Measurements from ENCODE around the gene TMEM156. TPM values are rescaled to one million over a fixed set of nuclear protein-coding genes. Genes with fewer than 3 reads are reported as not detected.

Gene TMEM156
- total RNA-seq, 1 donor from 2014 or later, result 29.5 TPM

GRCh38 chr4:38985410-38986100 is 46.7 kb downstream of the TMEM156 start:
- no peak for DNase-seq
- intact Hi-C loops (cut with micrococcal nuclease), result loop anchor here (2.0 to 5.0 kb wide), 2 partner anchors 47 to 59 kb away; partner anchors contain the start of gene TMEM156
- Mint-ChIP-seq H3K27ac (peak overlapping the region; percentile 90), H3K4me1 (peaks cover 57% of the 10 kb centered on the region), H3K27me3 (no peaks in the 10 kb centered on the region), H3K4me3 (peak overlapping the region; percentile 68), H3K36me3 (ENCODE audit: low read depth) (peaks cover 71% of the 10 kb centered on the region), H3K9me3 (no peaks in the 10 kb centered on the region)
- ATAC-seq (ENCODE audit: low read depth), result peak; percentile 61
- TF ChIP-seq, protein P1, sequence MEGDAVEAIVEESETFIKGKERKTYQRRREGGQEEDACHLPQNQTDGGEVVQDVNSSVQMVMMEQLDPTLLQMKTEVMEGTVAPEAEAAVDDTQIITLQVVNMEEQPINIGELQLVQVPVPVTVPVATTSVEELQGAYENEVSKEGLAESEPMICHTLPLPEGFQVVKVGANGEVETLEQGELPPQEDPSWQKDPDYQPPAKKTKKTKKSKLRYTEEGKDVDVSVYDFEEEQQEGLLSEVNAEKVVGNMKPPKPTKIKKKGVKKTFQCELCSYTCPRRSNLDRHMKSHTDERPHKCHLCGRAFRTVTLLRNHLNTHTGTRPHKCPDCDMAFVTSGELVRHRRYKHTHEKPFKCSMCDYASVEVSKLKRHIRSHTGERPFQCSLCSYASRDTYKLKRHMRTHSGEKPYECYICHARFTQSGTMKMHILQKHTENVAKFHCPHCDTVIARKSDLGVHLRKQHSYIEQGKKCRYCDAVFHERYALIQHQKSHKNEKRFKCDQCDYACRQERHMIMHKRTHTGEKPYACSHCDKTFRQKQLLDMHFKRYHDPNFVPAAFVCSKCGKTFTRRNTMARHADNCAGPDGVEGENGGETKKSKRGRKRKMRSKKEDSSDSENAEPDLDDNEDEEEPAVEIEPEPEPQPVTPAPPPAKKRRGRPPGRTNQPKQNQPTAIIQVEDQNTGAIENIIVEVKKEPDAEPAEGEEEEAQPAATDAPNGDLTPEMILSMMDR (IDR thresholded peaks at IDR 0.05), result no peak
- POLR2A ChIA-PET, result interaction anchor here (0.6 to 6.0 kb wide), 11 partner anchors 11 to 181 kb away, joined by 3 to 73 read pairs (median 4); partner anchors contain the start of gene TMEM156
- CTCF ChIA-PET, result interaction anchor here (0.9 to 2.1 kb wide), 7 partner anchors 60 to 227 kb away, joined by 3 to 9 read pairs (median 4); partner anchors contain the start of gene WDR19

DNA sequence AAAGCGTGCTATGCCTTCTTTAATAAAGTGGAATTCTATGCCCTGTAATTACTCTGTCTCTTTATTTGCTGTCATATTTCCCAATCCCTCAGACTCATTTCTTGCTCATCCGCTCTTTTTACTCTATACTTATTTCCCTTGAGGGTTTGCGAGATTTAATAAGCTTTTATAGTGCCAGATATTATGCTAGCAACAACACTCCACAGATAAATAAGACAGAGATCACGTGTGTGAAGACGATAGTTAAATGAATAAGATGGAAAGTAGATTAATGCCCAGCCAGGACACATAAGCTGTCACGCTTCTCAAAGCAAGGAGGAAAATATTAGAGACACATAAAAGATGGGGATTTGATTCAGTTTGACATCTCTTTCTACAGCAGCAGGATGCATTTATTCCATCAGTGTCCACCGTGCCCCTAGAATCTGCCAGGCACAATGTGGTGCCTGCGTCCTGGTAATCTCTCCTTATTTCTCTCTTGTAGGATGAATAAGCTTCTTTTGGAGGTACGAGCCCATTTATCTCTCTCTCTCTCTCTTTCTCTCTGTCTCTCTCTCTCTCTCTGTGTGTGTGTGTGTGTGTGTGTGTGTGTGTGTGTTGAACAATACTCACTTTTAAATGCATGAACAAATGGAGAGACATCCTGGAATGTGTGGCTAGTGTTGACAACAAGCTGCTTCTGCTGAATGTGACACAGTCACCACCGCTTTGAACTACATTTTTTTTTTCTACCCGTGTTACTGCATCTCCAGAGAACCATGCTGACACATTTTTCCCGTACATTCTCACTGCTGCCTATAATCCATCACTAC is 48.2 kb downstream of the TMEM156 start:
- Mint-ChIP-seq H3K9me3 (no peaks in the 10 kb centered on the region), H3K27ac (peak overlapping the region; percentile 25), H3K27me3 (no peaks in the 10 kb centered on the region), H3K4me3 (no peak overlapping the region), H3K4me1 (peaks cover 53% of the 10 kb centered on the region), H3K36me3 (ENCODE audit: low read depth) (peaks cover 72% of the 10 kb centered on the region)
- intact Hi-C loops (cut with micrococcal nuclease), result loop anchor here (2.0 kb wide), 1 partner anchor 61 kb away; no protein-coding TSS in a partner anchor
- CTCF ChIA-PET, result interaction anchor here (1.1 to 2.1 kb wide), 2 partner anchors 151 to 225 kb away, joined by 3 to 9 read pairs; no protein-coding TSS in a partner anchor
- ATAC-seq (ENCODE audit: low read depth), result no peak
- DNase-seq, result no peak
- TF ChIP-seq, protein P1 (IDR thresholded peaks at IDR 0.05), result no peak
- POLR2A ChIA-PET, result interaction anchor here (2.8 to 6.0 kb wide), 2 partner anchors 44 to 61 kb away, joined by 21 to 73 read pairs; no protein-coding TSS in a partner anchor

DNA sequence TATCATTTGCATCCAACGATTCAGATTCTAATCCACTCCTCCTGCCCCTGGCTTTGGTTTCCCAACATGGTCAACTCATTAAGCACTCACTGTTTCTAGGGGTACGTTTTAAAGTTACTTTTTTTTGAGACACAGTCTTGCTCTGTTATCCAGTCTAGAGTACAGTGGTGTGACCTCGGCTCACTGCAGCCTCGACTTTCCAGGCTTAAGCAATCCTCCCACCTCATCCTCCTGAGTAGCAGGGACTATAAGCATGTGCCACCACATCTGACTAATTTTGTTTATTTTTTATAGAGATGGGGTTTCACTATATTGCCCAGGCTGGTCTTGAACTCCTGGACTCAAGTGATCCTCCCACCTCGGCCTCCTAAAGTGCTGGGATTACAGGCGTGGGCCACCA is 48.9 kb downstream of the TMEM156 start:
- no peak for DNase-seq
- ChIA-PET CTCF (interaction anchor here (1.1 kb wide), 1 partner anchor 152 kb away, joined by 3 read pairs; no protein-coding TSS in a partner anchor), POLR2A (interaction anchor here (2.8 kb wide), 1 partner anchor 44 kb away, joined by 21 read pairs; no protein-coding TSS in a partner anchor)
- Mint-ChIP-seq H3K27ac (no peak overlapping the region), H3K27me3 (no peaks in the 10 kb centered on the region), H3K4me1 (peaks cover 48% of the 10 kb centered on the region), H3K36me3 (ENCODE audit: low read depth) (peaks cover 72% of the 10 kb centered on the region), H3K4me3 (no peak overlapping the region), H3K9me3 (no peaks in the 10 kb centered on the region)
- ATAC-seq (ENCODE audit: low read depth), result no peak
- intact Hi-C loops (cut with micrococcal nuclease), result no loop called here
- TF ChIP-seq, protein P1 (IDR thresholded peaks at IDR 0.05), result no peak

GRCh38 chr4:38982361-38983095 is 49.7 kb downstream of the TMEM156 start:
- H3K27me3 Mint-ChIP-seq, result no peaks in the 10 kb centered on the region
- no peak overlapping the region for H3K4me3 Mint-ChIP-seq
- DNase-seq (no peak), ATAC-seq (ENCODE audit: low read depth) (no peak)
- peaks cover 41% of the 10 kb centered on the region for H3K4me1 Mint-ChIP-seq
- intact Hi-C loops (cut with micrococcal nuclease), result no loop called here
- POLR2A ChIA-PET, result no interaction called here
- TF ChIP-seq, protein P1 (IDR thresholded peaks at IDR 0.05), result no peak
- H3K9me3 Mint-ChIP-seq, result no peaks in the 10 kb centered on the region
- CTCF ChIA-PET, result no interaction called here
- peaks cover 69% of the 10 kb centered on the region for H3K36me3 Mint-ChIP-seq (ENCODE audit: low read depth)
- H3K27ac Mint-ChIP-seq, result peak overlapping the region; percentile 27
